K562 (cell line): Measurements from ENCODE around the gene TRAF3IP3. TPM values are rescaled to one million over a fixed set of nuclear protein-coding genes. Genes with fewer than 3 reads are reported as not detected.

Experiments
- ATAC-seq: fragments of 200-7000 bp; cut with Tn5 transposase; 3 replicates; pipeline ENCODE4 v1.9.1; 2020; ENCODE audit warnings: moderate library complexity
- BruUV-seq: library from RNA; stranded (reverse); fragments of 400-500 nt; replicated peaks from 2 replicates; lab custom pipeline; 2021; lab: Mats Ljungman, UMichigan
- CTCF ChIA-PET: fragments of 300-600 bp; formaldehyde crosslinking; extraction: SDS; loops from one replicate; lab custom pipeline; 2021; ENCODE audit warnings: low intra/inter-chr PET ratio; lab: Yijun Ruan, JAX
- POLR2A ChIA-PET: fragments of 300-600, 350-650 bp; sonication (Branson Sonifier 250); formaldehyde crosslinking; extraction: SDS; loops from one replicate; lab custom pipeline; 2021; ENCODE audit warnings: antibody characterized with exemption, inconsistent platforms; lab: Yijun Ruan, JAX
- DNase-seq, 4 experiments: peaks; one replicate each; pipeline versions ENCODE4 v3.0.0 to v3.0.0-alpha.2; 2011 to 2018; ENCODE audit warnings: low spot score in 3 of 4, mixed read lengths in 3 of 4; ENCODE audit errors: extremely low read depth in 1 of 4
- FAIRE-seq: peaks from 2 replicates; lab custom pipeline; 2011; peaks lifted over from hg19 to GRCh38; lab: Jason Lieb, UNC
- H2AFZ ChIP-seq: 2 replicates; pipeline ENCODE4 v1.6.0; 2011; ENCODE audit warnings: low read depth, low read length, control low read depth, inconsistent platforms
- H3K27ac ChIP-seq: fragments of 200-600 bp; 3 replicates; pipeline ENCODE4 v1.8.0; 2011; ENCODE audit warnings: low read depth, mild to moderate bottlenecking, control low read depth, inconsistent platforms, low read length, moderate library complexity, mixed read lengths; ENCODE audit errors: extremely low read depth
- H3K27me3 ChIP-seq, 2 experiments: fragments of 300-600 bp in 1 of 2; 2 replicates in 1 of 2; 3 replicates in 1 of 2; pipeline versions ENCODE4 v1.6.0 to v1.8.0; 2011; ENCODE audit warnings: inconsistent platforms in 2 of 2, low read length in 2 of 2, mild to moderate bottlenecking in 1 of 2, mixed read lengths in 1 of 2, moderate library complexity in 1 of 2; ENCODE audit not compliant: control insufficient read depth in 2 of 2, insufficient read depth in 2 of 2
- H3K36me3 ChIP-seq: fragments of 300-600 bp; 3 replicates; pipeline ENCODE4 v1.8.0; 2011; ENCODE audit warnings: mild to moderate bottlenecking, low read length, inconsistent platforms; ENCODE audit not compliant: control insufficient read depth, insufficient read depth
- H3K4me1 ChIP-seq, 2 experiments: fragments of 200-600 bp in 1 of 2; replicated peaks in 1 of 2; 2 replicates in 1 of 2; 3 replicates in 1 of 2; pipeline versions ENCODE4 v1.5.1 to v1.8.0; 2011; ENCODE audit warnings: inconsistent platforms in 2 of 2, low read length in 2 of 2, mild to moderate bottlenecking in 1 of 2, mixed read lengths in 1 of 2, moderate library complexity in 1 of 2; ENCODE audit not compliant: control insufficient read depth in 2 of 2, insufficient read depth in 2 of 2
- H3K4me2 ChIP-seq: 2 replicates; pipeline ENCODE4 v1.6.1; 2011; ENCODE audit warnings: low read length, control low read depth, inconsistent platforms, mixed read lengths; ENCODE audit not compliant: insufficient read depth
- H3K4me3 ChIP-seq: fragments of 200-600 bp; sonication (generic), shearing (Covaris generic); 2 replicates; pipeline ENCODE4 v1.5.1; 2016; ENCODE audit warnings: control low read depth, inconsistent platforms
- H3K79me2 ChIP-seq: fragments of 200-600 bp; 3 replicates; pipeline ENCODE4 v1.8.0; 2011; ENCODE audit warnings: low read length, inconsistent platforms; ENCODE audit not compliant: control insufficient read depth, insufficient read depth
- H3K9ac ChIP-seq, 2 experiments: 2 replicates each; pipeline versions ENCODE4 v1.6.0 to v1.6.1; 2011; ENCODE audit warnings: low read depth in 2 of 2, low read length in 2 of 2, control low read depth in 1 of 2, inconsistent platforms in 1 of 2, mild to moderate bottlenecking in 1 of 2, mixed read lengths in 1 of 2; ENCODE audit not compliant: insufficient read depth in 1 of 2
- H3K9me1 ChIP-seq: one replicate; pipeline ENCODE4 v1.6.0; 2011; ENCODE audit warnings: inconsistent platforms, mild to moderate bottlenecking, low read length, moderate library complexity; ENCODE audit not compliant: control insufficient read depth, insufficient read depth
- H3K9me3 ChIP-seq: replicated peaks from 2 replicates; pipeline ENCODE4 v1.5.1; 2011; ENCODE audit warnings: low read depth, low read length, inconsistent platforms; ENCODE audit not compliant: control insufficient read depth, insufficient read depth
- H4K20me1 ChIP-seq: replicated peaks from 2 replicates; pipeline ENCODE4 v1.6.1; 2011; ENCODE audit warnings: low read length, inconsistent platforms, mixed read lengths; ENCODE audit not compliant: control insufficient read depth, insufficient read depth
- CBFA2T2 ChIP-seq: fragments of 450-650 bp; conservative IDR thresholded peaks from 2 replicates; pipeline ENCODE4 v1.6.1; 2017; ENCODE audit warnings: mild to moderate bottlenecking
- CBFA2T3 ChIP-seq: fragments of 450-650 bp; IDR thresholded peaks from 2 replicates; pipeline ENCODE4 v1.6.1; 2017
- ERF ChIP-seq: fragments of 450-650 bp; formaldehyde crosslinking; IDR thresholded peaks from 2 replicates; pipeline ENCODE4 v1.4.0; 2020; ENCODE audit warnings: mild to moderate bottlenecking, mixed read lengths
- FOSL1 ChIP-seq: fragments of 200-800 bp; sonication (Bioruptor generic); conservative IDR thresholded peaks from 2 replicates; pipeline ENCODE4 v1.6.1; 2016; ENCODE audit warnings: missing genetic modification characterization, missing compliant biosample characterization
- GABPA ChIP-seq: fragments of 200-800 bp; sonication (Bioruptor generic); conservative IDR thresholded peaks from 2 replicates; pipeline ENCODE4 v1.6.1; 2016; ENCODE audit warnings: low read depth, missing genetic modification characterization, missing compliant biosample characterization
- KHSRP ChIP-seq: fragments of 450-650 bp; IDR thresholded peaks from 2 replicates; pipeline ENCODE4 v1.6.1; 2017
- MAZ ChIP-seq, 2 experiments: fragments of 450-650 bp in 1 of 2; sonication (generic) in 1 of 2; formaldehyde crosslinking; IDR thresholded peaks in 1 of 2; conservative IDR thresholded peaks in 1 of 2; 2 replicates each; pipeline versions ENCODE4 v1.4.0 to v1.5.0; 2020; ENCODE audit warnings: mild to moderate bottlenecking in 1 of 2, missing genetic modification reagents in 1 of 2
- NCOA4 ChIP-seq: fragments of 450-650 bp; IDR thresholded peaks from 2 replicates; pipeline ENCODE4 v1.6.1; 2018; ENCODE audit warnings: mild to moderate bottlenecking; ENCODE audit not compliant: partially characterized antibody
- NR2C2 ChIP-seq, 2 experiments: fragments of 200-800 bp in 1 of 2; sonication (Bioruptor generic) in 1 of 2; sonication (generic) in 1 of 2; formaldehyde crosslinking in 1 of 2; IDR thresholded peaks; 2 replicates each; pipeline versions ENCODE4 v1.6.1 to v1.8.0; 2016 to 2022; ENCODE audit warnings: mild to moderate bottlenecking in 1 of 2, missing compliant biosample characterization in 1 of 2, missing genetic modification characterization in 1 of 2, missing genetic modification reagents in 1 of 2
- TEAD2 ChIP-seq: fragments of 450-650 bp; IDR thresholded peaks from 2 replicates; pipeline ENCODE4 v1.6.1; 2016; ENCODE audit warnings: missing genetic modification characterization, control low read depth, missing compliant biosample characterization
- ZNF175 ChIP-seq: fragments of 200-800 bp; sonication (Bioruptor generic); IDR thresholded peaks from 2 replicates; pipeline ENCODE4 v1.6.1; 2016; ENCODE audit warnings: low read depth, mild to moderate bottlenecking, missing genetic modification characterization, missing compliant biosample characterization
- ZNF584 ChIP-seq: fragments of 200-800 bp; sonication (Bioruptor generic); IDR thresholded peaks from 2 replicates; pipeline ENCODE4 v1.6.1; 2016; ENCODE audit warnings: low read depth, mild to moderate bottlenecking, missing genetic modification characterization, missing compliant biosample characterization
- ZNF76 ChIP-seq: fragments of 250-450 bp; sonication (Bioruptor Pico); IDR thresholded peaks from 2 replicates; pipeline ENCODE4 v1.4.0; 2020; ENCODE audit warnings: mild to moderate bottlenecking, moderate library complexity, borderline replicate concordance
- ZNF766 ChIP-seq: fragments of 200-800 bp; sonication (Bioruptor generic); conservative IDR thresholded peaks from 2 replicates; pipeline ENCODE4 v1.6.1; 2016; ENCODE audit warnings: missing genetic modification characterization, missing compliant biosample characterization
- WGBS: fragments of 100-300 bp; shearing (Covaris generic); methylation state at CpG from one replicate; pipeline ENCODE4 v1.1.6; 2016; ENCODE audit warnings: low coverage, mixed read lengths; ENCODE audit not compliant: insufficient coverage; ENCODE audit errors: missing lambda C conversion rate; 5-methylcytosine and 5-hydroxymethylcytosine counted together
- in situ Hi-C: fragments of 300-500 bp; cut with MboI; formaldehyde crosslinking; loops from 4 replicates; pipeline ENCODE4 v1.15.0; 2018; ENCODE audit warnings: inconsistent platforms, mixed read lengths
- intact Hi-C: fragments of 100-400 bp; cut with micrococcal nuclease; formaldehyde crosslinking; loops from 2 replicates; pipeline ENCODE4 v1.14.2; 2022
- polyA plus RNA-seq, 8 experiments: library from polyadenylated mRNA; depleted of rRNA in 4 of 8; stranded (reverse) in 5 of 8; unstranded in 3 of 8; fragments of >200 nt; fragmentation: Nextera tagmentation in 2 of 8; fragmentation: Illumina TruSeq in 1 of 8; extraction: Ambion mirVana in 2 of 8; extraction: Trizol in 1 of 8; gene quantifications; 2 replicates each; pipeline versions ENCODE4 v1.2.1 to v1.2.3, GENCODE V29; 2011 to 2014; ENCODE audit warnings: inconsistent platforms in 1 of 8, missing spikeins in 1 of 8
- total RNA-seq, 7 experiments: library from RNA; depleted of rRNA in 6 of 7; stranded (reverse); fragments of >200 nt in 6 of 7; fragmentation: Illumina TruSeq in 2 of 7; extraction: Trizol in 2 of 7; gene quantifications; 2 replicates each; pipeline versions ENCODE4 v1.2.1 to v1.2.3, GENCODE V29; 2011 to 2021; ENCODE audit warnings: low replicate concordance in 1 of 7
- TF ChIP-seq, protein P1 (sequence below): fragments of 250-450 bp; sonication (Bioruptor Pico); IDR thresholded peaks from 2 replicates; pipeline ENCODE4 v1.5.0; 2021
- TF ChIP-seq, protein P2 (sequence below), 2 experiments: fragments of 200-800 bp in 1 of 2; sonication (Bioruptor generic) in 1 of 2; sonication (generic) in 1 of 2; formaldehyde crosslinking in 1 of 2; IDR thresholded peaks in 1 of 2; conservative IDR thresholded peaks in 1 of 2; 2 replicates each; pipeline versions ENCODE4 v1.5.0 to v1.6.1; 2016 to 2020; ENCODE audit warnings: missing compliant biosample characterization in 1 of 2, missing genetic modification characterization in 1 of 2, missing genetic modification reagents in 1 of 2
- TF ChIP-seq, protein P3 (sequence below): fragments of 450-650 bp; formaldehyde crosslinking; IDR thresholded peaks from 2 replicates; pipeline ENCODE4 v1.4.0; 2020; ENCODE audit warnings: mild to moderate bottlenecking, moderate library complexity

The TRAF3IP3 gene
- total and polyA plus RNA-seq, 9 of the 15 experiments (the other 6 are each of a cell fraction or from before 2014, with no cell fraction given) = 0.06 to 1.1 (median 0.31) TPM

DNA sequence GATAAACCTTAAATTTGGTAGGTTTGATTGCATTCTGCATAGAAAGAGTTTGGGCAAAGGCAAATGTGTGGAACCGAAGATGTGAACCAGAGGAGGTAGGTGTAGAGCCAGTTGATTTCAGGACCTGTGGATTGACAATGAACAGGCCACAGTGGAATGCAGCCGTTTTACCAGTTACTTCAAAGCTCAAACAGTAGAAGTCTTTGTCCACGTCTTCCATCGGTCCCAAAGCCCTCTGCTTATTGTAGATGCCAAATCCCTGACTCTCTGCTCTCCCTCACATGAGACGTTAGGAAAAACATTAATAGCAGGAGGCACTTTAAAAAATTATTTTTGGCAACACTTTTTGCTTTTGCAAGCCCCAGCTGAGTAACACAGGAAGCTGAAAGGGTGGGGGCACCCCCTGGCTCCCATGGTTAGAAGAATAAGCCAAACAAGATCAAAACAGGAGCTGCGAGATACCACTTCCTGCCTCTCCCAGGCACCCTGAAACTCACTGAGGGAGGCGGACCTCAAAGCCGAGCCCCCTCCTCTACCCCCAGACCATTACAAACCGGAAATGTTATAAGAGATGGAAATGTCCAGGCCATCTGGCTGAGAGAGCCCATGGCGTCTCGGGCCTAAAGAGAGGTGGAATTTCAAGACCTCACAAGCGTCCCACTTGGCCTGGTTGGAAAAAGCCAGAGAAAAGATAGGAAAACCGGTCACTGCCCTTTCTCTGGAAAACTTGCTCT lies 13.5 kb downstream of the TRAF3IP3 start:
- no peaks in the 10 kb centered on the region for H3K79me2 ChIP-seq
- WGBS = 13% methylated on average over 13 of the region's 13 CpGs
- intact Hi-C loops = no loop called here
- DNase-seq = no peak
- CTCF ChIA-PET = no interaction called here
- no peaks in the 10 kb centered on the region for H3K9me1 ChIP-seq
- no peak overlapping the region for H3K27ac ChIP-seq
- in situ Hi-C loops = no loop called here
- peak; percentile 45; the same call in 1 of the 3 replicates for ATAC-seq
- no peaks in the 10 kb centered on the region for H3K36me3 ChIP-seq
- H3K4me1 ChIP-seq = no peaks in the 10 kb centered on the region; a peak in 2 of 5 replicates
- peak overlapping the region; percentile 61 for H2AFZ ChIP-seq
- peaks cover 3 to 27% of the 10 kb centered on the region in 2 experiments; a peak in 4 of 5 replicates for H3K27me3 ChIP-seq
- no peak for FAIRE-seq
- no peaks in the 10 kb centered on the region for H4K20me1 ChIP-seq
- POLR2A ChIA-PET = interaction anchor here (0.5 to 1.5 kb wide), 3 partner anchors 11 to 229 kb away, joined by 3 to 8 read pairs (median 5); partner anchors contain the start of gene TRAF3IP3
- H3K9ac ChIP-seq = no peak overlapping the region
- H3K4me3 ChIP-seq = no peak overlapping the region
- H3K9me3 ChIP-seq = no peaks in the 10 kb centered on the region; the same call in 1 of the 2 replicates
- BruUV-seq = no TSS peak
- H3K4me2 ChIP-seq = no peak overlapping the region
- peak; percentile 55; the same call in 1 of the 2 replicates for TF ChIP-seq ZNF766 (CRISPR knock-in tag)
- TF ChIP-seq CBFA2T2 = no peak
- TF ChIP-seq ZNF76 (CRISPR knock-in tag) = 0 out of 2 replicates have a peak, but pooled peaks have one; percentile 57
- 0 out of 2 replicates have a peak, but pooled peaks have one; percentile 22 for TF ChIP-seq ZNF584 (CRISPR knock-in tag)
- TF ChIP-seq NCOA4 = no peak
- peak; percentile 10; the same call in 1 of the 2 replicates for TF ChIP-seq ERF (CRISPR knock-in tag)
- TF ChIP-seq CBFA2T3 = no peak
- no peak for TF ChIP-seq KHSRP
- peak; percentile 58; the same call in 1 of the 2 replicates for TF ChIP-seq ZNF175 (CRISPR knock-in tag)
- TF ChIP-seq GABPA (tag) = peak; percentile 82
- TF ChIP-seq MAZ (CRISPR knock-in tag; conservative IDR thresholded peaks at IDR 0.05 in 1 of 2, IDR thresholded peaks at IDR 0.05 in 1 of 2) = peak; percentile 33 to 73; a peak in 2 of 4 replicates
- TF ChIP-seq NR2C2 (CRISPR knock-in tag; IDR thresholded peaks at IDR 0.05) = no peak
- peak; percentile 57; the same call in 1 of the 2 replicates for TF ChIP-seq NR2C2 (tag; IDR thresholded peaks at IDR 0.05)
- TF ChIP-seq, protein P1, sequence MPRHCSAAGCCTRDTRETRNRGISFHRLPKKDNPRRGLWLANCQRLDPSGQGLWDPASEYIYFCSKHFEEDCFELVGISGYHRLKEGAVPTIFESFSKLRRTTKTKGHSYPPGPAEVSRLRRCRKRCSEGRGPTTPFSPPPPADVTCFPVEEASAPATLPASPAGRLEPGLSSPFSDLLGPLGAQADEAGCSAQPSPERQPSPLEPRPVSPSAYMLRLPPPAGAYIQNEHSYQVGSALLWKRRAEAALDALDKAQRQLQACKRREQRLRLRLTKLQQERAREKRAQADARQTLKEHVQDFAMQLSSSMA (CRISPR knock-in tag) = 0 out of 2 replicates have a peak, but pooled peaks have one; percentile 13
- TF ChIP-seq, protein P2, sequence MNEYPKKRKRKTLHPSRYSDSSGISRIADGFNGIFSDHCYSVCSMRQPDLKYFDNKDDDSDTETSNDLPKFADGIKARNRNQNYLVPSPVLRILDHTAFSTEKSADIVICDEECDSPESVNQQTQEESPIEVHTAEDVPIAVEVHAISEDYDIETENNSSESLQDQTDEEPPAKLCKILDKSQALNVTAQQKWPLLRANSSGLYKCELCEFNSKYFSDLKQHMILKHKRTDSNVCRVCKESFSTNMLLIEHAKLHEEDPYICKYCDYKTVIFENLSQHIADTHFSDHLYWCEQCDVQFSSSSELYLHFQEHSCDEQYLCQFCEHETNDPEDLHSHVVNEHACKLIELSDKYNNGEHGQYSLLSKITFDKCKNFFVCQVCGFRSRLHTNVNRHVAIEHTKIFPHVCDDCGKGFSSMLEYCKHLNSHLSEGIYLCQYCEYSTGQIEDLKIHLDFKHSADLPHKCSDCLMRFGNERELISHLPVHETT (CRISPR knock-in tag; conservative IDR thresholded peaks at IDR 0.05 in 1 of 2, IDR thresholded peaks at IDR 0.05 in 1 of 2) = peak in 1 of 2 experiments; percentile 70; a peak in 1 of 4 replicates
- TF ChIP-seq, protein P3, sequence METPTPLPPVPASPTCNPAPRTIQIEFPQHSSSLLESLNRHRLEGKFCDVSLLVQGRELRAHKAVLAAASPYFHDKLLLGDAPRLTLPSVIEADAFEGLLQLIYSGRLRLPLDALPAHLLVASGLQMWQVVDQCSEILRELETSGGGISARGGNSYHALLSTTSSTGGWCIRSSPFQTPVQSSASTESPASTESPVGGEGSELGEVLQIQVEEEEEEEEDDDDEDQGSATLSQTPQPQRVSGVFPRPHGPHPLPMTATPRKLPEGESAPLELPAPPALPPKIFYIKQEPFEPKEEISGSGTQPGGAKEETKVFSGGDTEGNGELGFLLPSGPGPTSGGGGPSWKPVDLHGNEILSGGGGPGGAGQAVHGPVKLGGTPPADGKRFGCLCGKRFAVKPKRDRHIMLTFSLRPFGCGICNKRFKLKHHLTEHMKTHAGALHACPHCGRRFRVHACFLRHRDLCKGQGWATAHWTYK (CRISPR knock-in tag) = peak; percentile 42; the same call in 1 of the 2 replicates
- 0 out of 2 replicates have a peak, but pooled peaks have one; percentile 35 for TF ChIP-seq FOSL1 (tag)
- TF ChIP-seq TEAD2 (tag) = no peak
